ENCODE data around the gene DCAF16.
"Not testable (repeated sequence)": the region's sequence is repeated elsewhere in the genome, so short reads cannot be mapped to it uniquely, and the experiment has no call there.

The DCAF16 gene

DNA sequence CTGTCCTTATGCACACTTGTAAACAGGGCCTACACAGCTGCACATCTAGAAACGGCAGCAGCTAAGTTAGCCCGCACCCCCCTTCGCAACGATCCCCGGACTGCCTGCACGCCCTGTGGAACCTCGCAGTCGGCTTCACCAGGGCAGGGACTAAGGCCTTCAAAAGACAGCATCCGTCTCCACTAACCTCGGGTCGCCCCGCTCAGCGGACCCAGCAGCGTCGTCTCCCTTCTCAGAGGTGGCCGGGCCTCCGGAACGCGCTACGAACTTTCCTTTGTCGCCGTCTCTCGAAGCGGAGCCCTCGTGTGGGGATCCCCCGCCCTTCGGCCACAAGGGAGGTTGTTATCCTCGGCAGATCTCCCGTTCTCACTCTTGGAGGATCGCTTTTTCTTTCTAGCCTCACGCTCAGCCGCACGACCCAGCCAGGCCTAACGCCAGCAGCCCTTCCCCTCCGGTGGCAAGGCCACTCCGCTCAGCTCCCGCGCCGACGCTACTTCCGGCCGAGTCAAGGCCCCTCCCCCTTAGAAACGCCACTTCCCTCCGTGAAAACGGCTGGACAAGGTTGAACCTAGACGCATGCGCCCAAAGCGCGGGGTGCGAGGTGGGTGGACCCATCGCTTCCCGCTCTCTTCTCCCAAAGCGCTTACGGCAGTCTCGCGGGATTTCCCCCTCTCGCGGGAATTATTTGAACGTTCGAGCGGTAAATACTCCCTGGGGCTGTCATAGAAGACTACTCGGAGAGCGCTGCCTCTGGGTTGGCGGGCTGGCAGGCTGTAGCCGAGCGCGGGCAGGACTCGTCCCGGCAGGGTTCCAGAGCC, at the start of gene DCAF16, which contains the start of gene NCAPG:
Gene DCAF16 (minus strand): TSS at position 498 of the 818 bp plus-strand sequence. CDS start 6,616 bp downstream, outside the sequence.
Gene NCAPG (plus strand): TSS at position 720 of the 818 bp plus-strand sequence. CDS start 99 bp downstream, outside the sequence.
- peak; percentile 100 for DNase-seq

DNA sequence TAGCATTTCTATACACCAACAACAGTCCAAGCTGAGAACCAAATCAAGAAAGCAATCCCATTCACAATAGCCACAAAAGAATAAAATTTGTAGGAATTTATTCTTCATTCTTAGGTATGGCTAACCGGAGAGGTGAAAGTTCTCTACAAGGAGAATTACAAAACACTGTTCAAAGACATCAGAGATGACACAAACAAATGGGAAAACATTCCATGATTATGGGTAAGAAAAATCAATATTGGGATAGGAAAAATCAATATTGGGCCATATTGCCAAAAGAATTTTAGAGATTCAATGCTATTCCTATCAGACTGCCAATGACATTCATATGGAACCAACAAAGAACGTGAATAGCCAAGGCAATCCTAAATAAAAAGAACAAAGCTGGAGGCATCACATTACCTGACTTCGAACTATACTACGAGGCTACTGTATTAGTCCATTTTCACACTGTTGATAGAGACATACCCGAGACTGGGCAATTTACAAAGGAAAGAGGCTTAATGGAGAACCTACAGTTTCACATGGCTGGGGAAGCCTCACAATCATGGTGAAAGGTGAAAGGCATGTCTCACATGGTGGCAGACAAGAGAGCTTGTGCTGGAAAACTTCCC, 49.3 kb upstream of the DCAF16 start:
- DNase-seq = no peak

DNA sequence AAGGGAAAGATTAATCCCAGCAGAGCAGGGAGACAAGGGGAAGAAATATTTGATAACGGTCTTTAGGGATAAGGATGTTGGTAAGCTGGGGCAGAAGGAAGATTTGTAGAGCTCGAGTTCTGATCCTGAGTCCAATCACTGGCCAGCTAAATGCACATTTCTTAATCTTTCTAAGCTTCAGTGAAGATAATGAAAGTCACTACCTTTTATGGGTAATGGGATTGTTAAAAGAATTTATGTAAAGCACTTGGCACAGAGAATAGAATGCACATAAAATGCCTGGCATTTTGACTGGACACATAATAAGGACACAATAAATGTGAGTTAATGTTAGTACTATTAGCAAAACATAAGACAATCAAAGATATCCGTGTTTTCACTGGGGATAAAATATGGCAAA, 43.5 kb upstream of the DCAF16 start:
- no peak for DNase-seq

DNA sequence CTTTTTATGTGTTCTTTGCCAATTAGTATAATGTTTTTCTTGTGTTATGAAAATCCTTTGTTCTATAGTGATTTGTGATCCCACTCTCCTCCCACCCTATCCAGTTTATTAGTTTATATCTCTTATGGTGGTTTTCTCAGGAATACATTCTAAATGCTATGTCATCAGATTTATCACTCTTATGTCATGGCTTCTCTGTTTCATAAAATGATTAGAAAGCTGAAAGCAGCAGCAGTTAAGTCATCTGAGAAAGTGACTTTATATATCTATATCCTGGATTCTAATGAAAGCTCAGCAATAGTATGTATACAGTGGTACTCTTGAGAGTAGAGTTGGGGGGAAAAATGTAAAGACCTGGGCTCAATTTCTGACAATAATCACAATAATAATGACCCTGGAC, 41.4 kb upstream of the DCAF16 start:
- no peak for DNase-seq

DNA sequence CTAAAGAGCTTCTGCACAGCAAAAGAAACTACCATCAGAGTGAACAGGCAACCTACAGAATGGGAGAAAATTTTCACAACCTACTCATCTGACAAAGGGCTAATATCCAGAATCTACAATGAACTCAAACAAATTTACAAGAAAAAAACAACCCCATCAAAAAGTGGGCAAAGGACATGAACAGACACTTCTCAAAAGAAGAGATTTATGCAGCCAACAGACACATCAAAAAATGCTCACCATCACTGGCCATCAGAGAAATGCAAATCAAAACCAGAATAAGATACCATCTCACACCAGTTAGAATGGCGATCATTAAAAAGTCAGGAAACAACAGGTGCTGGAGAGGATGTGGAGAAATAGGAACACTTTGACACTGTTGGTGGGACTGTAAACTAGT, 39.7 kb upstream of the DCAF16 start:
- DNase-seq = not testable (repeated sequence)

DNA sequence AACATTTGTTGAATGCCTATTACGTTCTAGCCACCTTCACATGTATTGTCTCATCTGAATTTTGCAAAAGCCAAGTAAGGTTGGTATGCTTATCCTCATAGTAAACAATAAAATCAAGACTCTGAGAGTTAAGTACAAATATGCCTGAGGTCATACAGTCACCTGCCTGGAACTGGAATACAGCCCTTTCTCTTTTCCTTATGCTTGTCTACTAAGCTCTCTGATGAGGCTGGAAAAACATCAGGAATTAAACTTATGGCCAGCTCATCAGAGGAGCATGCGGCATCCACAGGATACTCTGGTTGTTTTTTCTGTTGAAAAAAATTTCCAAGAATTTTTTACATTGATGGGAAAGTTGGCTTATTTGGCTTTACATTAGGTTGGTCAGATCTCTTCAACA, 35.7 kb upstream of the DCAF16 start:
- no peak for DNase-seq

DNA sequence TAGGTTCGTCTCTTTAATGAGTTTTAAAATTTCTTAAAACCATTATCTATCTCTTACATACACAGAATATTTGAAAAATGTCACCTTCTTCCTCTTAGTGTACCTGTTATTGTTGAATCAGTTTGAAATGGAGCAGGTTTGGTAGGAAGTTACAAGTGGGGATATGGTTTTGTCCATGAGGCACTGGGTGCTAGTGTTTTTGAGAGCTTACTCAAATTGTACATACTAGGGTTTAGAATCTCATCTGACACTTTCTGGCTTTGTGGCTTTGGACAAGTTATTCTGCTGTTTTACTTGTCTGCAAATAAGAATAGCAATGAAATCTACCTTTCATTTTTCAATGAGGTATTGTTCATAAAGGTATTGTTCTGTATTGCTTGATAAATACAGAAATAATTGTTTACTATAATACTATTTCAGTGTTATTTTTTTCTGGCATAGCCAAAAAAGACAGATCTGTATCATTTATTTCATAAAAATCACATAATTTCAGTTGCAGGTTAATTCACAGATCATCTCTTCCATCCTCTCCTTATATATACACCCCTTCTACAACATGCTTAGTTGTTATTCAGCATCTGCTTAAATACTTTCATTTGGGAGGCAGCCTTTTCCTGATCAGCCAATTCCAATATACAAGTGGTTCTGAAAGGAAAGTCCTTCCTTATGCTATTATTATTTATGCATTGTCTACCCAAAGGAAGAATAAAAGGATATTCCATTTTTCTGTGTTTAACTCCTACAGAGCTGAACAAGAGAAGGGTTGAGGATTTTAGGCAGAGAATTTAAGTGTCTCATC, 13.5 kb upstream of the DCAF16 start:
- DNase-seq = no peak

DNA sequence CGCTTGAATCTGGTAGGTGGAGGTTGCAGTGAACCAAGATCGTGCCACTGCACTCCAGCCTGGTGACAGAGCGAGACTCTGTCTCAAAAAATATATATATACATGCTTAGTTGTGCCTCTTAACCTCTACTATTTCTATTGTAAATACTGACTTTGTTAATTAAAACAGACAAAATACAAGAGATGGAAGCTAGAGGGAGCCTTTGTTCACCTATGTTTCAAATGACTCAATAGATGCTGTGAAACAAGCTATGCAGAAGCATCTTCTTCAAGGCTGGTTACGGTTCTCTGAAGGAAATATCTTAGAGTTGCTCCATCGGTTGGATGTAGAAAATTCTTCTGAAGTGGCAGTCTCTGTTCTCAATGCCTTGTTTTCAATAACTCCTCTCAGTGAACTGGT, 6.5 kb upstream of the DCAF16 start:
- DNase-seq = peak; percentile 30

DNA sequence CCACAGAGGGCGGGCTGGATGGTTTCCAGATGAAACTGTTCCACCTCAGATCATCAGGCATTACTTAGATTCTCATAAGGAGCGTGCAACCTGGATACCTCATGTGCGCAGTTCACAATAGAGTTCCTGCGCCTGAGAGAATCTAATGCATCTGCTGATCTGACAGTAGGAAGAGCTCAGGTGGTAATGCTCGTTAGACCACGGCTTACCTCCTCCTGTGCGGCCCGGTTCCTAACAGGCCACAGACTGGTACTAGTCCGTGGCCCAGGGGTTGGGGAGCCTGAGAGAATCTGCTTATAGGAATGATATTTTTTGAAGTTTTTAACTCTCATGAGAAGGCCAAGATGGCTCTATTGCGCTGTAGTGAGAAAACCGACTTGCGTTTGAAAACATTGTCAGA, 5.6 kb upstream of the DCAF16 start:
- DNase-seq = no peak

DNA sequence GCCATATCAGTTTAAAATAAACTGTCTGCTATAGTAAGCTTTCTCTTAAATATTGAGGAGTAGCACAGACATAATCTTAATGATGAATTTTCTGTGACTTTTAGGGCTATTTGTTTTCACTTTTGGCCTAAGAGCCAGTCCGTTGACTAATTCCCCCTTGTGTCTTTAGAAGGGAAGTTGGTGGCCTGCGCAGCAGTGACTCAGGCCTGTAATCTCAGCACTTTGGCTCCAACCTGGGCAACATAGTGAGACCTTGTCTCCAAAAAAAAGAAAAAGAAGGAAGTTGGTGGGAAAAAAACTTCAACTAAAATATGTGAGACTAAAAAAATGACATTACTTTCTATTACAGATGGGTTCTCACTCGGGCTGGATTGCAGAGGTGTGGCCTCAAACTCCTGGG, 3.6 kb upstream of the DCAF16 start:
- no peak for DNase-seq

DNA sequence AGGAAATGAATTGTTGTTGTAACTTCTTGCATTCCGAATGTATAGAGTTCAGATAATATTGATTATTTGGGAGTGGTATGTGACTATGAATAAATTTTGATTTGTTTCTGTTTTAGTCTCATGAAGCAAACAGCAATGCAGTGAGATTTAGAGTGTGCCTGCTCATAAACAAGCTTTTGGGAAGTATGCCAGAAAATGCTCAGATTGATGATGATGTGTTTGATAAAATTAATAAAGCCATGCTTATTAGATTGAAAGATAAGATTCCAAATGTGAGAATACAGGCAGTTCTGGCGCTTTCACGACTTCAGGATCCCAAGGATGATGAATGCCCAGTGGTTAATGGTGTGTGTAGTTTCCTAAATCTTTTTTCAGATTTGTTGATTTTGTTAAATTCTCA, 2.2 kb upstream of the DCAF16 start:
- DNase-seq = no peak

DNA sequence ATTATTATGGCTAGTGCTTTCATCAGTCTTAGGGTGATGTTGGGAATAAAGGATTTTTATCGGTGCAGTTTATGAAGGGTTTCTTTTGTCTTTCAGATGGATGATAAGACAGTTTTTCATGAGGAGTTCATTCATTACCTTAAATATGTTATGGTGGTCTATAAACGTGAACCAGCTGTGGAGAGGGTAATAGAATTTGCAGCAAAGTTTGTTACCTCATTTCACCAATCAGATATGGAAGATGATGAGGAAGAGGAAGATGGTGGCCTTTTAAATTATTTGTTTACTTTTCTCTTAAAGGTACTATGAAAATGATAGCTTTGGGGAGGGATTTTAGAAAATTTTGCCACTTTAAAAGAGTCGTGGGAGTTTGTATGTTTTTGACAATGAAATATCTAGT, 1.6 kb upstream of the DCAF16 start:
- no peak for DNase-seq

DNA sequence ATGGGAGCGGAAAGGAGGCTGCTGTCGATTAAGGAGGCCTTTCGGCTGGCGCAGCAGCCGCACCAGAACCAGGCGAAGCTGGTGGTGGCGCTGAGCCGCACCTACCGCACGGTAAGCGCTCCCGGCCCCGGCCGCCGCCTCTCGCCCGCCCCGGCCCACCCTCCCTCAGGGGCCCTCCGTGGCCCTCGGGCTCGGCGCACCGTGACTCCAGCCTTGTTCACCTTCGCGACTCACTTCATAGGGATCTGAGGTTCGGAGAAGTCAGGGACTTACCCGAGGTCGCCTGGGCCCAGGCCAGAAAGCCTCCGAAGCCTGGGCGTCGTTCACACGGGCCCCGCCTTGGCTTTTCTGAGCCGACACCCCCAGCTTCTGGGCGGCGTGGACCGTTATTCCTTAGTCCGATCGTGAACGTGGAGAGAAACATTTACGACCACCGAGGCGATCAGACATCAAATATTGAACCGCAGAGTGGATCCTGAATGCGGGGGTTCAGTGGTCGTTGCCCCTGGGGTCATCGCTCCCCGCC, 584 bp upstream of the DCAF16 start:
- DNase-seq = peak; percentile 30

DNA sequence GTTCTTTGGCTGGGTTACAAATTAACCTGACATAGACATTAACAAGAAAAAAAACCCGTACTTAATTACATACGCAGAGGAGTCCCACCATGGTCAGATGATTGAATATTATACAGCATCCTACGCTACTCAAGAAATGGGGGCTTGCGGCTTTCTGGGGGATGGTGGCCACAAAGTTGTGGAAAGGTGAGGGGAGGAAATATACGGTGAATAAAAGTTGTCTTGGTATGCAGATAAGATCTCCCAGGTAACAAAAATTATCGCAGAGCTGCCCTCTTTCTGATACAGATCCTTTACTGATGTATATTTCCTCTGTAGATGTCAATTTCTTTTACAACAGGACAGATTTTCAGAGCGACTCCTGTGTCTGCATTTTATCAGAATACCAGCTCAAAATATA, 890 bp downstream of the DCAF16 start:
- DNase-seq = no peak

DNA sequence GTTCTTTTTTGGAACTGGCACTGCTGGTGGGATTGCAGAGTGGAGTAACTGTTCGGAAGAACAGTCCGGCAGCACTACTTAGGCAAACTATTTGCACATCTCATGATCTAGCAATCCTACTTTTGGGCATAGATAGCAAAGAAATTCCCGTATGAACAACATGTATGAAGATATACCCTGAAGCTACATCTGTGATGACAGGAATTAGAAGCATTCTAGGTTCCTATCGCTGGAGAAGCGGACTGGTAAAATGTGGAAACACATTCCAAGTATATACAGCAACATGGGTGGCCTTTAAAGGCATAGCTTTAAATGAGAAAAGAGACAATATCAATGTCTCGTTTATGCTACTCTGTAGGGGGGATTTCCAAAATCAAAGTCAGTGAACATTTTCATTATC, 3.1 kb downstream of the DCAF16 start:
- DNase-seq = no peak

DNA sequence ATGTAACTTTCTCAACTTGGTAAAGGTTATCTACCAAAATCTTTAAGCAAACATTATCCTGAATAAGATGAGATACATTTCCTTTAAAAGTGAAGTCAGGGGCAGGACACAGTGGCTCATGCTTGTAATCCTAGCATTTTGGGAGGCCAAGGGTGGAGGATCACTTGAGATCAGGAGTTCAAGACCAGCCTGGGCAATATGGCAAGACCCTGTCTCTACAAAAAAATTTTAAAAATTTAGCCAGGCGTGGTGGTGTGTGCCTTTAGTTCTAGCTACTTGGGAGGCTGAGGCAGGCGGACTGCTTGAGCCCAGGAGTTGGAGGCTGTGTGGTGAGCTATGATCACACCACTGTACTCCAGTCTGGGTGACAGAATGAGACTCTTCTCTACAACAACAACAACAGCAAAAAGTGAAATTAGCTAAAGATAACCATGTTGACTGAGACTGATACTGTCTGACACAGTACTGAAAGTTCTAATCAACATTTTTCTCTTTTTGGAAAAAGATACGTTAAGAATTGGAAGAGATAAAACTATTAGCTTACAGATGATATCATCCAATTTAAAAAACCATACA, 4.9 kb downstream of the DCAF16 start:
- DNase-seq = peak; percentile 46

DNA sequence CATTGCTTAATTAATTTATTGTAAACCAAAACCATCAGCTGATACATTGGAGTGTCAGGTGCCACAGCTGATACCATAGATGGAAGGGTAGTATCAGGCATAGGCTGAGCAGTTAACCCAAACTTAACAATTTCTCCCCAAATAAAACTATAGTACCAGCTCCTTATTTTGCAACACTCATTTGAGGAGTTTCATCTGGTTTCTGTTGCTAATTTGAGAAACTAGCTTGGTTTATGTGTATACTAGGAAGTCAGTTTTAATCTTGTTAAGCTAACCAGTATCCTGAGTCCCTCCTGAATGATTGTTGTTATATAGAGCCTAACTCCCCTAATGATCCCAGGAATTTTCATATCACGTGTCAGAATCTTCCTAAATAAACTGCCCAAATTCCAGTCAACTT, 12.7 kb downstream of the DCAF16 start:
- DNase-seq = peak; percentile 21

DNA sequence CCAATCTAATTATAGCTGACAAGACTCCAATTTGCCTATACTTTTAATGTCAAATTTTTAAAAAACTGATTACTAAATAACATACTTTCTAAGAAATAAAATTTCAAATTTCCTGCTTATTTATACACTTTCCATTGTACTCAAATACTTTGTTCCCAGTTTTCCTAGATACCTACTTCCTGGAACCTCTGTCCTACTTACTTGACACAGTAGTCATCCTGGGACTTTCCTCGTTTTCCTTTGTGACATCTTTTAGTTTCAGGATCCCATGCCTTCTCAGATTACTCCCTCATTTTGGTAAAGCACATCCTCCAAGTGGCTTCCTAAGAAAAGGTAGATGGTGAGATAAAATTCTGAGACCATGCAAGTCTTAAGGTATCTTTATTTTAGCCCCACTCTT, 15.8 kb downstream of the DCAF16 start:
- no peak for DNase-seq

DNA sequence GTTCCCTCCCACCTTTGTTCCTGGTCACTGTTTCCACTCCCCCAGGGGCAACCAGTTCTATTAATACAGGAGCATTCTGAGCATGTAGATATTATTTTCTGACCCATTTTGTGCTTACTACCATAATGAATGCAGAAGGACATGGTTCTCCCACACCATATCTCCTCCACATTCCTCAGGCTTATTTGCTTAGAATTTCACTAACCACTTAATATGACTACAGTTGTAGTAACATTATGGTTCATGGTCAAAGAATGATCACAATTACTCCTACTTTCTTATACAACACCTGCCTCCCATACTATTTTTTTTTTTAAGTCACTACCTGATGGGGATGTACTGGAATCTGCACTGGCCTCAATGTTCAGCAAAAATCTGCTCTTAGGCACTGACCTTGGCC, 21.6 kb downstream of the DCAF16 start:
- no peak for DNase-seq

DNA sequence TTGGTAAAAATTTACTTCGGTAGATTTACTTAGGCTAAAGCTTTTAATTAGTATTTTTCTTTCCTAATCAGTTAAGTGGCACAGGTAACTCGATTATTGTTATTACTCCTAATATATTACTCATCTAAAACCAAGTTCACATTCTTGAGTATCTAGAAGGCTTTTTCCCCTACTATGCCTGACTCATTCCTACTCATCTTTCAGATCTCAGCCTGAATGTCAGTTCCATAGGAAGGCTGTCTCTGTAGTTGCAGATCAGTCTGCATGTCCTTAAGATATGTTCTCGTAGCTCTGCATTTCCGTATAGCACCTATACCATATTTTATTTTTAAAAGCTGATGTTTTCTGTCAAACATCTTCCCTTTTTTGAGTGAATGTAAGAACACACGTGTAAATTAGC, 23.2 kb downstream of the DCAF16 start:
- DNase-seq = no peak

DNA sequence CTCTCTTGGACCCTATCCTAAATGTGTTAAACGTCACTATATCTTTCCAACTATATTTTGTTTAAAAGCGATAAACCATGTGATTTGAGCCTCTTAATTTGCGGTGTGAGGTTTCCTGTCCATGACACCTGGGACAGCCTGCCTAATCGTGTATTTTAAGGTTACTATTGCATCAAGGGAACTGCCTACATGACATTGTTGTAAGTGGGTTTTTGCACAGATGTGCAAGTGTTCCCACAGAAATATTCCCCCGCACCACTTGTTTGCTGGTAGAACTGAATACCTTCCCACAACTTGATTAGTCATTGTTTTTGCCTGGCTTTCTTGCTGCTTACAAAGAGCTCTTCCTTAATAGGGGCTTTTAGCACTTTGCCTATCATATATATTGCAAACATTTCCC, 24.0 kb downstream of the DCAF16 start:
- DNase-seq = no peak

DNA sequence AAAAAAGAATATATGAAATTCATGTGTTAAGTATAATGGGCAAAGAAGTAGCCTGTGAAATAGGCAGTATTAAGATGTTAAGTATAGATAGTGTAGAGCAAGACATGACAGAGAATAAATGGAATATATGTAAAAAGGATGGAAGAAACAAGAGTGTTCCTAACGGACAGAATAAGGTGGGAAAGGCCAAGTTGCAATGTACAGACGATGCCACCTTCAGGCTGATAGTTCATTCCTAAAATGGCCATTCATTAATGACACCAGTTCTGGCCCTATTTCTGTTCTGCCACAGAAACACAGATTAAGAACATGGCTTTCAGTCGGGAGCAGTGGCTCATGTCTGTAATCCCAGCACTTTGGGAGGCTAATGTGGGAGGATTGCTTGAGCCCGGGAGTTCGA, 24.7 kb downstream of the DCAF16 start:
- no peak for DNase-seq
